ENCODE measurements around the gene ITGA2. TPM values are rescaled to one million over a fixed set of nuclear protein-coding genes. Genes with fewer than 3 reads are reported as not detected.

The ITGA2 gene
- total RNA-seq, 1 experiment from 2014 or later = 36.7 TPM

DNA sequence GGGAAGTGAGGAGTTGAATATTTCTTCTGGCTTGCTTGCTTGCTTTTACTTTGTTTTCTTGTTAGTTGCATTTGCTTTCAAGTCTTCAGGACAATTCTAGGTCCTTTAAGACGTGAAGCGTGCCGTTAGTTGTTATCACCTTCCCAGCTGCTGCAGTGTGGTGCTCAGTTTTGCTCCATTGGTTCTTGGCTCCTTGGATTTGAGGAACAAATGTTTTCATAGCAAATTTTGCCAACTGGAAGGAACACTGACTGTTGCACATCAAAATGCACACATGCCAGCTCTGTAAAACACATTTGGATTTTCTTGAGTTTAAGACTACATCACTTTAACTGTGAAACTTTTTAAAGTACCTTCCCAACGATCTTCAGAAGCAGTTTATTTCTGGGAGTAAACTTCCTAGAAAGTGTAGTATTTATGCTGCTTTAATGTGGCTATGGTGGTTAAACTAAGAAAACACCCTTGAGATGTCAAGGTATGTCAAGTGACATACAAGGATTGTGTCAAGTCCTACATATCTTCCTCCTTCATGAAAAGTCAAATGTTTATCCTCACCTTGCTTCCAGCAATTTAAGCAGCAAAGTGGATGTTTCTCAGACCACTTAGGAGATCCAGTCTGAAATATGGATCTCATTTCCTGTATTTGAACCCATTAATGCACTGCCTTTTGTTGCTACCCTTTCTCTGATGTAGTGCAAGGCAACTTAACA is 95.5 kb downstream of the ITGA2 start:
- H3K4me1 ChIP-seq (ENCODE audit: insufficient read depth, low read length) = no peaks in the 10 kb centered on the region
- H4K20me1 ChIP-seq (ENCODE audit: low read length) = no peaks in the 10 kb centered on the region
- H3K9me3 ChIP-seq (ENCODE audit: low read length) = no peaks in the 10 kb centered on the region
- ATAC-seq = no peak
- CTCF ChIA-PET = interaction anchor here (0.6 kb wide), 1 partner anchor 15 kb away, joined by 3 read pairs; no protein-coding TSS in a partner anchor
- no TSS peak for BruUV-seq (replicated peaks)
- H3K79me2 ChIP-seq (ENCODE audit: low read length) = no peaks in the 10 kb centered on the region
- H3K9me2 ChIP-seq (replicated peaks; ENCODE audit: low read length) = no peaks in the 10 kb centered on the region
- TF ChIP-seq EZH2phosphoT487 (IDR thresholded peaks at IDR 0.05; ENCODE audit: borderline replicate concordance, low read length) (no peak), CTCF (conservative IDR thresholded peaks at IDR 0.05; ENCODE audit: low read depth, low read length) (no peak), EZH2 (IDR thresholded peaks at IDR 0.05; ENCODE audit: low read length, unreplicated experiment) (no peak)
- H3K4me3 ChIP-seq (ENCODE audit: low read length) = no peak overlapping the region
- H3K4me2 ChIP-seq (ENCODE audit: low read length) = no peak overlapping the region
- H3K9ac ChIP-seq (ENCODE audit: low read length) = no peak overlapping the region
- DNase-seq = no peak
- peaks cover 78% of the 10 kb centered on the region for H3K36me3 ChIP-seq (ENCODE audit: low read depth, low read length)
- H3K27ac ChIP-seq (ENCODE audit: low read length) = no peak overlapping the region
- no peaks in the 10 kb centered on the region for H3K27me3 ChIP-seq (ENCODE audit: low read length)
- no peak overlapping the region for H2AFZ ChIP-seq (ENCODE audit: low read length)
- POLR2A ChIA-PET (ENCODE audit: unreplicated experiment) = no interaction called here
- H3F3A ChIP-seq (ENCODE audit: low read length, unreplicated experiment) = no peaks in the 10 kb centered on the region
- intact Hi-C loops (cut with micrococcal nuclease) = no loop called here

DNA sequence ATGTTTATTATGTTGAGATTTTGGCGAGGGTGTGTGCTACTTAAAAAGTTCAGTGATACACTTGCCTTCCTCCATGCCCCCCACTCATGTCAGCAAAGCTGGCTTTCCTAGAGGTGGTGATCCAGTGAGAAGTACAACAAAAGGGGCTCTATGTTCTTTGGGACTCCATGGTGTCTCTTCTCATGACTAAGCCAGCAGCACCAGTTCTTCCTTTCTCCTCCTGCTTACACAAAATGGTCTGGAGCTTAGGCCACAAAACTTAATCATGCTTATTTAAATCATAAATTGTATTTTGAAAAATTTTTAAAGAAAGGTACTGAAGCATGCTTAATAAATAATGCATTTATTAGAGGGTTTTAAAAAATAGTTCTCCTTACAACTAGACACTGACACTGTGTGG is 98.0 kb downstream of the ITGA2 start:
- POLR2A ChIA-PET (ENCODE audit: unreplicated experiment) = interaction anchor here (0.6 kb wide), 1 partner anchor 18 kb away, joined by 9 read pairs; no protein-coding TSS in a partner anchor
- CTCF ChIA-PET = interaction anchor here (0.6 to 0.8 kb wide), 2 partner anchors 35 to 138 kb away, joined by 3 to 4 read pairs; no protein-coding TSS in a partner anchor
- Histone ChIP-seq H3K9ac (ENCODE audit: low read length) (no peak overlapping the region), H3F3A (ENCODE audit: low read length, unreplicated experiment) (no peaks in the 10 kb centered on the region), H3K36me3 (ENCODE audit: low read depth, low read length) (peaks cover 68% of the 10 kb centered on the region), H3K4me2 (ENCODE audit: low read length) (no peak overlapping the region), H3K27me3 (ENCODE audit: low read length) (no peaks in the 10 kb centered on the region), H3K9me2 (replicated peaks; ENCODE audit: low read length) (no peaks in the 10 kb centered on the region), H3K4me3 (ENCODE audit: low read length) (no peak overlapping the region), H3K79me2 (ENCODE audit: low read length) (no peaks in the 10 kb centered on the region), H2AFZ (ENCODE audit: low read length) (no peak overlapping the region), H3K9me3 (ENCODE audit: low read length) (no peaks in the 10 kb centered on the region), H3K4me1 (ENCODE audit: insufficient read depth, low read length) (peaks cover 11% of the 10 kb centered on the region; the same call in 1 of the 2 replicates), H4K20me1 (ENCODE audit: low read length) (no peaks in the 10 kb centered on the region), H3K27ac (ENCODE audit: low read length) (no peak overlapping the region)
- intact Hi-C loops (cut with micrococcal nuclease) = no loop called here
- no TSS peak for BruUV-seq (replicated peaks)
- TF ChIP-seq CTCF (conservative IDR thresholded peaks at IDR 0.05; ENCODE audit: low read depth, low read length) (no peak), EZH2phosphoT487 (IDR thresholded peaks at IDR 0.05; ENCODE audit: borderline replicate concordance, low read length) (no peak), EZH2 (IDR thresholded peaks at IDR 0.05; ENCODE audit: low read length, unreplicated experiment) (no peak)
- ATAC-seq (no peak), DNase-seq (no peak)

DNA sequence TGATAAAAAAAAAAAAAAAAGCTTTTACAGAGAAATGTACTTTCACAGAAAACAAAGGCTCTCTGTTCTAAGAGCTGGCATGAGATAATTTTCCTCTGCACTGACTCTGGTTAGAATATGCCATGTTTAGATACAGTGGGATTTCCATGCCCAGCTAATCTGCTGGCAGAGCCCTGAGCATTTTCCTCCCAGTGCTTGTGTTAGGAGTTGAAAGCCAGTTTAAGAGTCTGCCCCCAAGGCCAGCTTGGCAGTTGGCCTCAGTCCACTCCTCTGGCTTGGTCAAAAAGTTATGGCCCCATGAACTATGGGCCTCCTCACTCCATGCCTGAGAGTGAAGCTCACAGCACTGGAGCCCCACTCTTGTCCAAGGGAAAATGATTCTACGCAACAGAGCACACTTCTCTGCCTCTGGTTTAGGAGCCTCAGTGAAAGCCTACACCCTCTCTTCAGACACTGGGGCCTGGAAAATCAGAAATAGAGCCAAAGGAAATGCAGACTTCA is 98.5 kb downstream of the ITGA2 start:
- Histone ChIP-seq H3K9me2 (replicated peaks; ENCODE audit: low read length) (no peaks in the 10 kb centered on the region), H3K36me3 (ENCODE audit: low read depth, low read length) (peaks cover 66% of the 10 kb centered on the region), H3K4me3 (ENCODE audit: low read length) (no peak overlapping the region), H2AFZ (ENCODE audit: low read length) (no peak overlapping the region), H3K27me3 (ENCODE audit: low read length) (no peaks in the 10 kb centered on the region), H3K79me2 (ENCODE audit: low read length) (no peaks in the 10 kb centered on the region), H4K20me1 (ENCODE audit: low read length) (no peaks in the 10 kb centered on the region), H3K9ac (ENCODE audit: low read length) (no peak overlapping the region), H3K27ac (ENCODE audit: low read length) (no peak overlapping the region), H3F3A (ENCODE audit: low read length, unreplicated experiment) (no peaks in the 10 kb centered on the region), H3K4me1 (ENCODE audit: insufficient read depth, low read length) (peaks cover 11% of the 10 kb centered on the region; the same call in 1 of the 2 replicates), H3K4me2 (ENCODE audit: low read length) (no peak overlapping the region), H3K9me3 (ENCODE audit: low read length) (no peaks in the 10 kb centered on the region)
- TF ChIP-seq CTCF (conservative IDR thresholded peaks at IDR 0.05; ENCODE audit: low read depth, low read length) (no peak), EZH2 (IDR thresholded peaks at IDR 0.05; ENCODE audit: low read length, unreplicated experiment) (no peak), EZH2phosphoT487 (IDR thresholded peaks at IDR 0.05; ENCODE audit: borderline replicate concordance, low read length) (no peak)
- CTCF ChIA-PET = interaction anchor here (0.5 to 0.8 kb wide), 3 partner anchors 35 to 139 kb away, joined by 3 to 4 read pairs (median 4); no protein-coding TSS in a partner anchor
- BruUV-seq (replicated peaks) = no TSS peak
- POLR2A ChIA-PET (ENCODE audit: unreplicated experiment) = interaction anchor here (0.6 kb wide), 1 partner anchor 18 kb away, joined by 9 read pairs; no protein-coding TSS in a partner anchor
- intact Hi-C loops (cut with micrococcal nuclease) = no loop called here
- no peak for DNase-seq
- no peak for ATAC-seq
